ENCODE results near the gene TIMM44. TPM values are rescaled to one million over a fixed set of nuclear protein-coding genes. Genes with fewer than 3 reads are reported as not detected.
A peak's percentile ranks its signal among the peaks of the same experiment; 100 is the strongest.
"Not testable (repeated sequence)": the region's sequence is repeated elsewhere in the genome, so short reads cannot be mapped to it uniquely, and the experiment has no call there.

The TIMM44 gene
- total RNA-seq, 2 experiments from 2014 or later: 66.5 to 68.5 TPM

GRCh38 chr19:7933828-7934725 is 9.4 kb downstream of the TIMM44 start:
- intact Hi-C loops (cut with micrococcal nuclease): no loop called here
- H3K4me1 Mint-ChIP-seq (ENCODE audit: low read depth): peaks cover 7% of the 10 kb centered on the region
- peaks cover 23% of the 10 kb centered on the region for H3K36me3 Mint-ChIP-seq
- no peaks in the 10 kb centered on the region for H3K9me3 Mint-ChIP-seq
- no peaks in the 10 kb centered on the region for H3K27me3 Mint-ChIP-seq
- no peak overlapping the region for H3K27ac Mint-ChIP-seq
- ChIA-PET POLR2A (no interaction called here), CTCF (interaction anchor here (1.0 kb wide), 1 partner anchor 10 kb away, joined by 3 read pairs; no protein-coding TSS in a partner anchor)
- H3K4me3 Mint-ChIP-seq: no peak overlapping the region
- no peak for DNase-seq

- Mint-ChIP-seq H3K9me3 (no peaks in the 10 kb centered on the region), H3K4me1 (ENCODE audit: low read depth) (peaks cover 9% of the 10 kb centered on the region), H3K27ac (no peak overlapping the region), H3K4me3 (no peak overlapping the region), H3K27me3 (no peaks in the 10 kb centered on the region), H3K36me3 (peaks cover 21% of the 10 kb centered on the region)
- no peak for DNase-seq
- ChIA-PET POLR2A (no interaction called here), CTCF (interaction anchor here (1.0 kb wide), 1 partner anchor 11 kb away, joined by 3 read pairs; no protein-coding TSS in a partner anchor)
- intact Hi-C loops (cut with micrococcal nuclease): no loop called here
Observed at GRCh38 chr19:7933411-7933810, 10.1 kb downstream of the TIMM44 start.

DNA sequence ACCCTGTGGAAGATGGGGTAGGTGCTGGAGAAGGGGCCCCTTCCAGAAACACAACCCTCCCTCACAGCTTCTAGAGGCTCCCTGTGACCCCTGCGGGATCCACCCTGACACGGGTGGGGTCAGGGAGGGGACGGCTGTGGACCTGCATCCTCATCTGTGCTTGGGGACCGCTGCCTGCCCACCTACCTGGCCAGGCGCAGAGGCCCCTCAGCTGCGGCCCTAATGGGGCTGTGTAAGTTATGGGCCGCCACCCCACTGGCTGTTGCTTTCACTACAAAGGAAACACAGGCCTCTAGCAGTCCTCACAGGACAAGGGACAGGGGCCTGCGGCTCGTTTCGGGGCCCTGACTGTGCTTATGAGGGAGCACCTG is 10.6 kb downstream of the TIMM44 start:
- ChIA-PET POLR2A (no interaction called here), CTCF (interaction anchor here (0.8 kb wide), 1 partner anchor 56 kb away, joined by 3 read pairs; no protein-coding TSS in a partner anchor)
- Mint-ChIP-seq H3K27ac (no peak overlapping the region), H3K9me3 (no peaks in the 10 kb centered on the region), H3K4me3 (no peak overlapping the region), H3K4me1 (ENCODE audit: low read depth) (peaks cover 11% of the 10 kb centered on the region), H3K27me3 (no peaks in the 10 kb centered on the region), H3K36me3 (peaks cover 21% of the 10 kb centered on the region)
- no peak for DNase-seq
- intact Hi-C loops (cut with micrococcal nuclease): no loop called here

- no peaks in the 10 kb centered on the region for H3K9me3 Mint-ChIP-seq
- H3K27ac Mint-ChIP-seq: no peak overlapping the region
- no peak overlapping the region for H3K4me3 Mint-ChIP-seq
- DNase-seq: no peak
- H3K4me1 Mint-ChIP-seq (ENCODE audit: low read depth): peaks cover 11% of the 10 kb centered on the region
- intact Hi-C loops (cut with micrococcal nuclease): no loop called here
- H3K27me3 Mint-ChIP-seq: no peaks in the 10 kb centered on the region
- peaks cover 21% of the 10 kb centered on the region for H3K36me3 Mint-ChIP-seq
- ChIA-PET POLR2A (no interaction called here), CTCF (interaction anchor here (0.8 to 4.4 kb wide), 2 partner anchors 12 to 56 kb away, joined by 3 to 34 read pairs; partner anchors contain the start of gene TIMM44)
Observed at GRCh38 chr19:7932276-7932929, 11.1 kb downstream of the TIMM44 start.

DNA sequence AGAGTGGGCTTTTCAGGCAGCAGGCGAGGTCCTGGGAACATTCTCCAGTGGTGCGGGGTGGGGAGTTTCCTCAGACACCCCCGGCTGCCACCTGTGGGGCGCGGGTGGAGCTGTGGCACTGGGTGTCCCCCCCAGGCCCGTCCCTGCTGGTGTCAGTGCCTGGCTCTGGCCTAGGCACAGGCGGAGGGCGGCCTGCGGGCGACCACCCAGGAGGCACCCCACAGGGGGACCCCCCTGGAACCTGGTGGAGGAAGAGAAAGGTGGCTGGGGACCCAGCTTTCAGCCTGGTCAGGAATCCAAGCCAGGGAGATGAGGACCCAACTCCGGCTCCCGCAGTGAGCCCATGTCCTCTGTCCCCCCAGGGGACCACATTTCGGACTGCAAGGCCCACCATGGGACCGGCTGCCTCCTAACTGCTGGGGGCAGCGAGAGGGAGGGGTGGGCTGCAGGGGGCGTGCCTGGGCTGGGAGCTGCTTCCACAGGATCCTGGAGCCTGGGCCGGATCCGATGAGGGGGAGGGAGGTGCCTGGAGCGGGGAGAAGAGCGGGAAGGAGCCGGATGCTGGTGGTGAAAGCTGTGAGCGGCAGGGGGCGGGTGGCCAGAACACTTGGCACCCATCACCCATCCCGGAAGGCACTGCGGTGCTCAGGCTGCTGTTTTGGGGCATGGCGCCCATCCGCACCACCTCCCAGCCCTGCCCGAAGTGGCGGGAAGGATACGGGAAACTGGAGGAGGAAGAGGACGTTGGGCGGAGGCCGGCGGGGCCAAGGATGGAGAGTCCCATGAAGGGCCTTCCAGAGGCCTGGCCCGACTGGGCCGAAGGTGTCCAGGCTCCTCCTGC is 12.0 kb downstream of the TIMM44 start:
- H3K27ac Mint-ChIP-seq: no peak overlapping the region
- ChIA-PET POLR2A (interaction anchor here (2.2 kb wide), 1 partner anchor 12 kb away, joined by 10 read pairs; the partner anchor contains the start of gene TIMM44), CTCF (interaction anchor here (0.8 to 4.4 kb wide), 2 partner anchors 13 kb away, joined by 3 to 34 read pairs; partner anchors contain the start of gene TIMM44)
- no peaks in the 10 kb centered on the region for H3K27me3 Mint-ChIP-seq
- H3K4me3 Mint-ChIP-seq: no peak overlapping the region
- H3K9me3 Mint-ChIP-seq: no peaks in the 10 kb centered on the region
- intact Hi-C loops (cut with micrococcal nuclease): no loop called here
- peaks cover 20% of the 10 kb centered on the region for H3K36me3 Mint-ChIP-seq
- DNase-seq: no peak
- peaks cover 13% of the 10 kb centered on the region for H3K4me1 Mint-ChIP-seq (ENCODE audit: low read depth)

- no peaks in the 10 kb centered on the region for H3K9me3 Mint-ChIP-seq
- no peak for DNase-seq
- peaks cover 16% of the 10 kb centered on the region for H3K36me3 Mint-ChIP-seq
- intact Hi-C loops (cut with micrococcal nuclease): no loop called here
- POLR2A ChIA-PET: interaction anchor here (2.2 kb wide), 1 partner anchor 13 kb away, joined by 10 read pairs; the partner anchor contains the start of gene TIMM44
- no peaks in the 10 kb centered on the region for H3K27me3 Mint-ChIP-seq
- CTCF ChIA-PET: interaction anchor here (0.6 to 4.4 kb wide), 3 partner anchors 13 to 79 kb away, joined by 3 to 34 read pairs (median 3); partner anchors contain the start of gene TIMM44
- H3K4me3 Mint-ChIP-seq: no peak overlapping the region
- no peak overlapping the region for H3K27ac Mint-ChIP-seq
- H3K4me1 Mint-ChIP-seq (ENCODE audit: low read depth): peaks cover 16% of the 10 kb centered on the region
Observed at GRCh38 chr19:7930765-7931164, 12.7 kb downstream of the TIMM44 start.

- H3K27ac Mint-ChIP-seq; H3K4me3 Mint-ChIP-seq; intact Hi-C loops (cut with micrococcal nuclease); H3K9me3 Mint-ChIP-seq; H3K27me3 Mint-ChIP-seq: not testable (repeated sequence)
- peaks cover 14% of the 10 kb centered on the region for H3K36me3 Mint-ChIP-seq
- CTCF ChIA-PET: interaction anchor here (0.6 to 4.4 kb wide), 3 partner anchors 14 to 423 kb away, joined by 3 to 34 read pairs (median 3); partner anchors contain the start of gene TIMM44
- POLR2A ChIA-PET: interaction anchor here (2.2 kb wide), 1 partner anchor 14 kb away, joined by 10 read pairs; the partner anchor contains the start of gene TIMM44
- H3K4me1 Mint-ChIP-seq (ENCODE audit: low read depth): peaks cover 18% of the 10 kb centered on the region
- peak; percentile 42 for DNase-seq
Observed at GRCh38 chr19:7930030-7930429, 13.4 kb downstream of the TIMM44 start.

DNA sequence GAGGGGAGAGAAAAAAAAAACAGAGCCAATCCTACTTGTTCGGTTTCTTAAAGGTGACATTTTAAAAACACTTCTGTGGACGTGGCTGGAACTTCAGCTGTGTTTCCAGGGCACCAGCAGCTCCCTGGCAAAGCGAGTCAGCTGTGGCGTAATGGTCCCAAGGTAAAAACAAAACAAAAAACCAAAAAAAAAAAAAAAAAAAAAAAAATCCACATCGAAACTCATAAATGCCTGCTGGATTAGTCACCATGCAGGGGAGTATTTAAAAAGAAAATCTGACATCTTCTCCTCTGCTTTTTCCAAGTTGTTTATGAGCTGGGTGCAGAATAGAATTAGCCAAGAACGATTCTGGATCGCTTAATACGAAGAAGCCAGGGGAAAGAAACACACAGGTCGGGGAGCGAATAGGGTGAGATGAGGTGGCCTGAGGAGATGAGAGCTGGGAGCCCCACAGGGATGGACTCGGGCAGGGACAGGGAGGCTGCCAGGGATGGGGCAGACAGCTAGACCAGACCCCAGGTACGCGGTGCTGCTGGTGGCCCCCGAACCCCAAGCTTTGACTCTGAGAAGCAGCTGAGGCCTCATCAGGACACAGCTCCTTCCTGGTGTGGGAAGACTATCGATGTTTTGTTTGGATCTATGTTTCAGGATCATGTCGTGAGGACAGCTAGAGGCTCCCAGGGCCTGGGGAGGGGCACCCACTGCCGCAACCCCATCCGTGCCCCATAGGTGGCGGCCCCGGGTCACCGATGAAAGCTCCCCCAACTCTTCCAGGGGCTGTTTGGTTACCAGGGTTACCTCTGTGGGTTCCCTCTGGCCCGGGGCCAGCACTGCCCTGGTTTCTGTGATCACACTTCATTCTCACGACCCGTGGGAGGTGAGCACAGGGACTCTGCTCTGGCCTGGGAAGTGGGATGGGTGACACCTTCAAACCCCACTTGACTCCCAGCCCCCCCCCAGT is 14.4 kb downstream of the TIMM44 start:
- Mint-ChIP-seq H3K36me3 (peaks cover 12% of the 10 kb centered on the region), H3K4me1 (ENCODE audit: low read depth) (peaks cover 19% of the 10 kb centered on the region), H3K4me3 (no peak overlapping the region), H3K9me3 (no peaks in the 10 kb centered on the region), H3K27me3 (no peaks in the 10 kb centered on the region), H3K27ac (peak overlapping the region; percentile 61)
- CTCF ChIA-PET: interaction anchor here (0.6 to 4.4 kb wide), 14 partner anchors 8 to 575 kb away, joined by 3 to 34 read pairs (median 3); partner anchors contain the start of genes MAP2K7, SNAPC2 and TIMM44
- DNase-seq: peak; percentile 74
- intact Hi-C loops (cut with micrococcal nuclease): no loop called here
- POLR2A ChIA-PET: interaction anchor here (0.6 to 1.7 kb wide), 2 partner anchors 15 to 270 kb away, joined by 4 to 8 read pairs; partner anchors contain the start of gene TIMM44

GRCh38 chr19:7928334-7928706 is 15.1 kb downstream of the TIMM44 start:
- Mint-ChIP-seq H3K27me3 (no peaks in the 10 kb centered on the region), H3K4me1 (ENCODE audit: low read depth) (peaks cover 19% of the 10 kb centered on the region), H3K27ac (no peak overlapping the region), H3K36me3 (peaks cover 9% of the 10 kb centered on the region), H3K9me3 (no peaks in the 10 kb centered on the region), H3K4me3 (no peak overlapping the region)
- POLR2A ChIA-PET: interaction anchor here (1.7 kb wide), 1 partner anchor 16 kb away, joined by 8 read pairs; the partner anchor contains the start of gene TIMM44
- intact Hi-C loops (cut with micrococcal nuclease): no loop called here
- CTCF ChIA-PET: interaction anchor here (1.0 to 4.4 kb wide), 5 partner anchors 12 to 360 kb away, joined by 3 to 34 read pairs (median 4); partner anchors contain the start of genes MAP2K7 and TIMM44
- DNase-seq: no peak

DNA sequence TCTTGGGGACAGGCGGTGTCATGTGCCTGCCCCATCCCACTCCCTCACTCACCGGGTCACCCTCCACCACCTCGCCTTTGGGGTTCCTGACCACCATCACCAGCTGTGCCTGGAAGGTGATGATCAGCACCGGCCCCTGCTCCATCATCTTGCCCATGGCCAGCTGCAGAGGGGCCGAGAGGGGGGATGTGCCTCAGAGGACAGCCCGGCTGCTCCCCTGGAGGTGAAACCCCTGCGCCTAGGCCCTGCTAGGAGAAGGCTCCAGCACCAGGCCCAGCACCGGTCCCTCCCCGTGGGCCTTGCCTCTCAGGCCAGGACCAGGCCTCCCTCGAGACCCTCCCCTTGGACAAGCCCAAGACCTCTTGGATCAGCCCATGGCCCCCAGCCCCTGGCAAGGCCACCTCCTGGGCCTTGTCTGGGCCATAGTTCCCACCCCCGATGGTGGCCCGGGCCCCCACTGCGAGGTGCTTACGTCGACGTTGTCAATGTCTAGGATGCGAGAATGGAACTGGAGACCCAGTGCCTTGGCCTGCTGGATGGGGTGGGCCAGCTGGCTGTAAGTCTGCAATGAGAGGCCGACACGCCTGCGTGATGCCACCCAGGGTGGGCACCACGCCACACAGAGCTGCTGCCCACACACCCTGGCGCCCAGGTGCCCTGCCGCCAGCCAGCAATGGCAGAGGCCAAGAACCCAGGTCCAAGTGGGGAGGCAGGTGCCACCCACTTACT is 15.7 kb downstream of the TIMM44 start:
- CTCF ChIA-PET: interaction anchor here (1.2 kb wide), 3 partner anchors 14 to 359 kb away, joined by 3 to 4 read pairs (median 4); no protein-coding TSS in a partner anchor
- Mint-ChIP-seq H3K4me1 (ENCODE audit: low read depth) (peaks cover 19% of the 10 kb centered on the region), H3K27ac (no peak overlapping the region), H3K4me3 (no peak overlapping the region), H3K9me3 (no peaks in the 10 kb centered on the region), H3K36me3 (peaks cover 9% of the 10 kb centered on the region), H3K27me3 (no peaks in the 10 kb centered on the region)
- POLR2A ChIA-PET: interaction anchor here (1.1 kb wide), 1 partner anchor 16 kb away, joined by 3 read pairs; no protein-coding TSS in a partner anchor
- intact Hi-C loops (cut with micrococcal nuclease): no loop called here
- DNase-seq: no peak
